K562 (cell line): Measurements from ENCODE around the gene SEC24C. TPM values are rescaled to one million over a fixed set of nuclear protein-coding genes. Genes with fewer than 3 reads are reported as not detected.

ENCODE experiments used
- ARID1B ChIP-seq: fragments of 450-650 bp; IDR thresholded peaks from 2 replicates; pipeline ENCODE4 v1.6.1; 2016; ENCODE audit warnings: antibody characterized with exemption, mild to moderate bottlenecking, inconsistent platforms
- CEBPB ChIP-seq: fragments of 450-650 bp; IDR thresholded peaks from 2 replicates; pipeline ENCODE4 v1.6.1; 2016; ENCODE audit warnings: missing genetic modification characterization, missing compliant biosample characterization
- DIDO1 ChIP-seq: fragments of 450-650 bp; IDR thresholded peaks from 2 replicates; pipeline ENCODE4 v1.6.1; 2016; ENCODE audit warnings: low read depth, missing biosample characterization, missing genetic modification characterization
- ETS2 ChIP-seq: IDR thresholded peaks from 2 replicates; pipeline ENCODE4 v1.6.1; 2016; ENCODE audit warnings: borderline replicate concordance, missing genetic modification characterization, mild to moderate bottlenecking, moderate library complexity, missing compliant biosample characterization; ENCODE audit not compliant: poor library complexity, severe bottlenecking
- GTF2A2 ChIP-seq: IDR thresholded peaks from 2 replicates; pipeline ENCODE4 v1.6.1; 2016; ENCODE audit warnings: mild to moderate bottlenecking, missing genetic modification characterization, missing compliant biosample characterization
- HCFC1 ChIP-seq: IDR thresholded peaks from 2 replicates; pipeline ENCODE4 v1.6.1; 2012; ENCODE audit warnings: low read depth, low read length, improper control_type of control experiment
- HDAC8 ChIP-seq: fragments of 450-650 bp; IDR thresholded peaks from 2 replicates; pipeline ENCODE4 v1.6.1; 2016; ENCODE audit warnings: mild to moderate bottlenecking, missing genetic modification characterization, moderate library complexity, missing compliant biosample characterization
- HIVEP1 ChIP-seq: fragments of 250-450 bp; sonication (Bioruptor Pico); IDR thresholded peaks from 2 replicates; pipeline ENCODE4 v1.4.0; 2020; ENCODE audit warnings: mild to moderate bottlenecking
- PHF20 ChIP-seq: fragments of 450-650 bp; IDR thresholded peaks from 2 replicates; pipeline ENCODE4 v1.6.1; 2018; ENCODE audit not compliant: partially characterized antibody
- POLR3G ChIP-seq: IDR thresholded peaks from 2 replicates; pipeline ENCODE4 v1.6.1; 2011; ENCODE audit not compliant: insufficient read length, insufficient replicate concordance; ENCODE audit errors: extremely low read depth
- RFX1 ChIP-seq: fragments of 450-650 bp; IDR thresholded peaks from 2 replicates; pipeline ENCODE4 v1.6.1; 2016; ENCODE audit warnings: mild to moderate bottlenecking, moderate library complexity
- THAP7 ChIP-seq: fragments of 250-450 bp; sonication (Bioruptor Pico); IDR thresholded peaks from 2 replicates; pipeline ENCODE4 v1.5.0; 2021
- ZFP1 ChIP-seq: fragments of 450-650 bp; formaldehyde crosslinking; IDR thresholded peaks from 2 replicates; pipeline ENCODE4 v1.4.0; 2020; ENCODE audit warnings: mild to moderate bottlenecking, mixed read lengths
- ZNF324 ChIP-seq: fragments of 250-450 bp; sonication (Bioruptor Pico); IDR thresholded peaks from 2 replicates; pipeline ENCODE4 v1.4.0; 2020; ENCODE audit warnings: mild to moderate bottlenecking
- ZNF644 ChIP-seq: fragments of 200-800 bp; sonication (Bioruptor generic); IDR thresholded peaks from 2 replicates; pipeline ENCODE4 v1.6.1; 2016; ENCODE audit warnings: low read depth, missing genetic modification characterization, missing compliant biosample characterization
- ZNF696 ChIP-seq: fragments of 250-450 bp; sonication (Bioruptor Pico); conservative IDR thresholded peaks from 2 replicates; pipeline ENCODE4 v1.4.0; 2020; ENCODE audit warnings: mild to moderate bottlenecking, moderate library complexity
- polyA plus RNA-seq, 8 experiments: library from polyadenylated mRNA; depleted of rRNA in 4 of 8; stranded (reverse) in 5 of 8; unstranded in 3 of 8; fragments of >200 nt; fragmentation: Nextera tagmentation in 2 of 8; fragmentation: Illumina TruSeq in 1 of 8; extraction: Ambion mirVana in 2 of 8; extraction: Trizol in 1 of 8; gene quantifications; 2 replicates each; pipeline versions ENCODE4 v1.2.1 to v1.2.3, GENCODE V29; 2011 to 2014; ENCODE audit warnings: inconsistent platforms in 1 of 8, missing spikeins in 1 of 8
- total RNA-seq, 7 experiments: library from RNA; depleted of rRNA in 6 of 7; stranded (reverse); fragments of >200 nt in 6 of 7; fragmentation: Illumina TruSeq in 2 of 7; extraction: Trizol in 2 of 7; gene quantifications; 2 replicates each; pipeline versions ENCODE4 v1.2.1 to v1.2.3, GENCODE V29; 2011 to 2021; ENCODE audit warnings: low replicate concordance in 1 of 7
- TF ChIP-seq, protein P1 (sequence below): fragments of 450-650 bp; formaldehyde crosslinking; IDR thresholded peaks from 2 replicates; pipeline ENCODE4 v1.4.0; 2022; ENCODE audit warnings: missing genetic modification characterization
- TF ChIP-seq, protein P2 (sequence below): fragments of 250-450 bp; sonication (Bioruptor Pico); IDR thresholded peaks from 2 replicates; pipeline ENCODE4 v1.8.0; 2021; ENCODE audit warnings: moderate library complexity, mild to moderate bottlenecking, inconsistent platforms
- TF ChIP-seq, protein P3 (sequence below): fragments of 250-450 bp; sonication (Bioruptor Pico); IDR thresholded peaks from 2 replicates; pipeline ENCODE4 v1.9.0; 2021; ENCODE audit warnings: mild to moderate bottlenecking, inconsistent platforms
- TF ChIP-seq, protein P4 (sequence below): fragments of 450-650 bp; formaldehyde crosslinking; IDR thresholded peaks from 2 replicates; pipeline ENCODE4 v1.4.0; 2020; ENCODE audit warnings: mild to moderate bottlenecking, moderate library complexity

Gene SEC24C
- total and polyA plus RNA-seq, 9 of the 15 experiments (the other 6 are each of a cell fraction or from before 2014, with no cell fraction given): 19.0 to 115 (median 70.5) TPM

DNA sequence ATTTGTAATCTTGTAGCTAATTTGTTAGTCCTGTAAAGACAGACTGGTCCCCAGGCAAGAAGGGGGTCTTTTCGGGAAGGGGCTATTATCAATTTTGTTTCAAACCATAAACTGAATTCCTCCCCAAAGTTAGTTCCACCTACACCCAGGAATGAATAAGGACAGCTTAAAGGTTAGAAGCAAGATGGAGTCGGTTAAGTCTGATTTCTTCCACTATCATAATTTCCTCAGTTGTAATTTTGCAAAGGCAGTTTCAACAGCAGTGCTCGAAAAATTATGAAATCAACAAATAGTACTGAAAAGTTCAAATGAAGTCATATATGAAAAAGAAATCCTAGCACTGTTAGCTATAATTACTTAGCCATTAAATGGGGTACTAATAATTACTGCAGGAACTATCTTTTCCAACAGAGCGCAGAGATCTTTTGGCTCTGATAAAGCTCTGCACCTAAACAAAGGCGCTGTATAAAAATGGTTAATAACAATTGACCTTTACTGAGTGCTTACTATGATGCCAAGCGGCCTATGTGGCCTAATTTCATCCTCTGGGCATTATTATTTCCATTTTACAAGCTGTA is 756 bp upstream of the SEC24C start (continued):
- TF ChIP-seq ZFP1 (peak; percentile 89), ZNF696 (CRISPR knock-in tag) (peak; percentile 87), ZNF644 (tag) (peak; percentile 99), GTF2A2 (tag) (peak; percentile 95), POLR3G (no peak), THAP7 (0 out of 2 replicates have a peak, but pooled peaks have one; percentile 37), CEBPB (tag) (peak; percentile 38; the same call in 1 of the 2 replicates), RFX1 (peak; percentile 12; the same call in 1 of the 2 replicates), ETS2 (tag) (peak; percentile 83), ZNF324 (CRISPR knock-in tag) (peak; percentile 84), DIDO1 (peak; percentile 86), HIVEP1 (CRISPR knock-in tag) (peak; percentile 97), PHF20 (no peak), HDAC8 (tag) (peak; percentile 97), HCFC1 (no peak), ARID1B (no peak)
- TF ChIP-seq, protein P1, sequence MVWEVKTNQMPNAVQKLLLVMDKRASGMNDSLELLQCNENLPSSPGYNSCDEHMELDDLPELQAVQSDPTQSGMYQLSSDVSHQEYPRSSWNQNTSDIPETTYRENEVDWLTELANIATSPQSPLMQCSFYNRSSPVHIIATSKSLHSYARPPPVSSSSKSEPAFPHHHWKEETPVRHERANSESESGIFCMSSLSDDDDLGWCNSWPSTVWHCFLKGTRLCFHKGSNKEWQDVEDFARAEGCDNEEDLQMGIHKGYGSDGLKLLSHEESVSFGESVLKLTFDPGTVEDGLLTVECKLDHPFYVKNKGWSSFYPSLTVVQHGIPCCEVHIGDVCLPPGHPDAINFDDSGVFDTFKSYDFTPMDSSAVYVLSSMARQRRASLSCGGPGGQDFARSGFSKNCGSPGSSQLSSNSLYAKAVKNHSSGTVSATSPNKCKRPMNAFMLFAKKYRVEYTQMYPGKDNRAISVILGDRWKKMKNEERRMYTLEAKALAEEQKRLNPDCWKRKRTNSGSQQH (CRISPR knock-in tag): peak; percentile 96
- TF ChIP-seq, protein P2, sequence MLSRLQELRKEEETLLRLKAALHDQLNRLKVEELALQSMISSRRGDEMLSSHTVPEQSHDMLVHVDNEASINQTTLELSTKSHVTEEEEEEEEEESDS (CRISPR knock-in tag): peak; percentile 71
- TF ChIP-seq, protein P3, sequence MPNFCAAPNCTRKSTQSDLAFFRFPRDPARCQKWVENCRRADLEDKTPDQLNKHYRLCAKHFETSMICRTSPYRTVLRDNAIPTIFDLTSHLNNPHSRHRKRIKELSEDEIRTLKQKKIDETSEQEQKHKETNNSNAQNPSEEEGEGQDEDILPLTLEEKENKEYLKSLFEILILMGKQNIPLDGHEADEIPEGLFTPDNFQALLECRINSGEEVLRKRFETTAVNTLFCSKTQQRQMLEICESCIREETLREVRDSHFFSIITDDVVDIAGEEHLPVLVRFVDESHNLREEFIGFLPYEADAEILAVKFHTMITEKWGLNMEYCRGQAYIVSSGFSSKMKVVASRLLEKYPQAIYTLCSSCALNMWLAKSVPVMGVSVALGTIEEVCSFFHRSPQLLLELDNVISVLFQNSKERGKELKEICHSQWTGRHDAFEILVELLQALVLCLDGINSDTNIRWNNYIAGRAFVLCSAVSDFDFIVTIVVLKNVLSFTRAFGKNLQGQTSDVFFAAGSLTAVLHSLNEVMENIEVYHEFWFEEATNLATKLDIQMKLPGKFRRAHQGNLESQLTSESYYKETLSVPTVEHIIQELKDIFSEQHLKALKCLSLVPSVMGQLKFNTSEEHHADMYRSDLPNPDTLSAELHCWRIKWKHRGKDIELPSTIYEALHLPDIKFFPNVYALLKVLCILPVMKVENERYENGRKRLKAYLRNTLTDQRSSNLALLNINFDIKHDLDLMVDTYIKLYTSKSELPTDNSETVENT (CRISPR knock-in tag): no peak
- TF ChIP-seq, protein P4, sequence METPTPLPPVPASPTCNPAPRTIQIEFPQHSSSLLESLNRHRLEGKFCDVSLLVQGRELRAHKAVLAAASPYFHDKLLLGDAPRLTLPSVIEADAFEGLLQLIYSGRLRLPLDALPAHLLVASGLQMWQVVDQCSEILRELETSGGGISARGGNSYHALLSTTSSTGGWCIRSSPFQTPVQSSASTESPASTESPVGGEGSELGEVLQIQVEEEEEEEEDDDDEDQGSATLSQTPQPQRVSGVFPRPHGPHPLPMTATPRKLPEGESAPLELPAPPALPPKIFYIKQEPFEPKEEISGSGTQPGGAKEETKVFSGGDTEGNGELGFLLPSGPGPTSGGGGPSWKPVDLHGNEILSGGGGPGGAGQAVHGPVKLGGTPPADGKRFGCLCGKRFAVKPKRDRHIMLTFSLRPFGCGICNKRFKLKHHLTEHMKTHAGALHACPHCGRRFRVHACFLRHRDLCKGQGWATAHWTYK (CRISPR knock-in tag): peak; percentile 99
